ENCODE data around the gene RET. TPM values are rescaled to one million over a fixed set of nuclear protein-coding genes. Genes with fewer than 3 reads are reported as not detected.

The RET gene
- not detected in 2 replicates for total RNA-seq (2014; rRNA removed; shearing (Covaris generic); ENCODE audit: low replicate concordance)

DNA sequence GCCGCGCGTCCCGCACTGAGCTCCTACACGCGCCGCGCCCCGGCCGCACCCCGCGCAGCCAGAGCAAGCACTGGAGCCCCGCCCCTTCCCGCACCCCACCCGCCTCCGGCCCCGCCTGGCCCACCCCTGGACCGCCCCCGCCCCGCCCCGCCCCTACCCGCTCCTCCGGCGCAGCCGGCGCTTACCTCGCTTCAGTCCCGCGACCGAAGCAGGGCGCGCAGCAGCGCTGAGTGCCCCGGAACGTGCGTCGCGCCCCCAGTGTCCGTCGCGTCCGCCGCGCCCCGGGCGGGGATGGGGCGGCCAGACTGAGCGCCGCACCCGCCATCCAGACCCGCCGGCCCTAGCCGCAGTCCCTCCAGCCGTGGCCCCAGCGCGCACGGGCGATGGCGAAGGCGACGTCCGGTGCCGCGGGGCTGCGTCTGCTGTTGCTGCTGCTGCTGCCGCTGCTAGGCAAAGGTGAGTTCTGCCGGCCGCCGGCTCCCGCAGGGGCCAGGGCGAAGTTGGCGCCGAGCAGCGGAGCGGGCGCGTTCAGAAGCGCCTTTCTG, at the start of gene RET:
Gene RET, plus strand, starts transcription at position 194 of the 545 bp plus-strand sequence. Its CDS starts 190 bp downstream, at position 384.
- DNase-seq = no peak
- H3K79me2 ChIP-seq (ENCODE audit: low read length) = no peaks in the 10 kb centered on the region
- no peak within 1 kb of the TSS for H3K4me2 ChIP-seq (ENCODE audit: low read depth, low read length, poor library complexity, severe bottlenecking)
- no peaks in the 10 kb centered on the region for H3K9me2 ChIP-seq (replicated peaks; ENCODE audit: insufficient read depth, low read length)
- H3K27me3 ChIP-seq (ENCODE audit: low read length) = no peaks in the 10 kb centered on the region
- no peak within 1 kb of the TSS for H3K9ac ChIP-seq (ENCODE audit: low read length)
- no peaks in the 10 kb centered on the region for H3K36me3 ChIP-seq (ENCODE audit: insufficient read depth, low read length)
- H3K9me3 ChIP-seq (ENCODE audit: low read length) = no peaks in the 10 kb centered on the region
- no peak within 1 kb of the TSS for H3K4me3 ChIP-seq (ENCODE audit: low read length)
- no peak within 1 kb of the TSS for H3K27ac ChIP-seq (ENCODE audit: low read length)
- H3K4me1 ChIP-seq (ENCODE audit: low read length) = no peaks in the 10 kb centered on the region
- H2AFZ ChIP-seq (ENCODE audit: low read length) = no peak within 1 kb of the TSS
- H4K20me1 ChIP-seq (ENCODE audit: insufficient read depth, low read depth, low read length) = no peaks in the 10 kb centered on the region; the same call in 1 of the 2 replicates

DNA sequence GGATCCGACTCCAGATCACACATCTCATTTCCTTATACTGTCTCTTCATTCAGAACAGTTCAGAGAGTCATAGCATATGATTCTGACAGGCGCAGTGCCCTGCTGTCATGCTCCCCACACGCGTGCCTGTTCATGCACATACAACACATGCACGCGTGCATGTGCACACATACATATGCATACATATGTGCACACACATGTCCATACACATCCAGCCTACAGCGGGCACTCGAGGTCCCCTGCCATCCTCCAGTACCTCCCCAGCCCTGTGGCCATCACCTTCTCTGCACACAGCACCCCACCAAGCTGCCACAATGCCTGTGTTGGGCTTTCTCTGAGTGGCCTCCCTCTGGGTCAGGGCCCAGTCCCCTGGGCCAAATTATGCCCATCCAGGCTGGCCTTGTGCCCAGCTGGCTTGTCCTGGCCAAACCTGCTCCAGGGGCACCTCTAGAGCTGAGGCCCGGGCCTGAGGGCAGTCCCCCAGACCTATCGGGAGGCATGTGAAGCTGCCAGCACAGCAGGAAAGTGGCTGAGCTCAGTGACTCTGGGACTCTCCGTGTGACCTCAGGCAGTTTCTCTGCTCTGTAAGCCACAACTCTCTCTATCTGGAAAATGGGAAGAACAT, 49.4 kb upstream of the RET start:
- H3K4me2 ChIP-seq (ENCODE audit: low read depth, low read length, poor library complexity, severe bottlenecking) = no peak overlapping the region
- H3K4me1 ChIP-seq (ENCODE audit: low read length) = no peaks in the 10 kb centered on the region
- no peak overlapping the region for H3K27ac ChIP-seq (ENCODE audit: low read length)
- no peak overlapping the region for H2AFZ ChIP-seq (ENCODE audit: low read length)
- H3K9ac ChIP-seq (ENCODE audit: low read length) = no peak overlapping the region
- H3K79me2 ChIP-seq (ENCODE audit: low read length) = no peaks in the 10 kb centered on the region
- H3K9me2 ChIP-seq (replicated peaks; ENCODE audit: insufficient read depth, low read length) = no peaks in the 10 kb centered on the region
- H3K27me3 ChIP-seq (ENCODE audit: low read length) = no peaks in the 10 kb centered on the region
- peaks cover 4% of the 10 kb centered on the region; the same call in 1 of the 2 replicates for H3K9me3 ChIP-seq (ENCODE audit: low read length)
- no peaks in the 10 kb centered on the region for H3K36me3 ChIP-seq (ENCODE audit: insufficient read depth, low read length)
- H3K4me3 ChIP-seq (ENCODE audit: low read length) = no peak overlapping the region
- DNase-seq = no peak
- H4K20me1 ChIP-seq (ENCODE audit: insufficient read depth, low read depth, low read length) = no peaks in the 10 kb centered on the region

- H3K27me3 ChIP-seq (ENCODE audit: low read length) = no peaks in the 10 kb centered on the region
- no peaks in the 10 kb centered on the region for H3K4me1 ChIP-seq (ENCODE audit: low read length)
- no peaks in the 10 kb centered on the region for H3K79me2 ChIP-seq (ENCODE audit: low read length)
- no peaks in the 10 kb centered on the region for H3K9me2 ChIP-seq (replicated peaks; ENCODE audit: insufficient read depth, low read length)
- no peak for DNase-seq
- H3K4me3 ChIP-seq (ENCODE audit: low read length) = no peak overlapping the region
- no peak overlapping the region for H3K4me2 ChIP-seq (ENCODE audit: low read depth, low read length, poor library complexity, severe bottlenecking)
- H2AFZ ChIP-seq (ENCODE audit: low read length) = no peak overlapping the region
- no peak overlapping the region for H3K9ac ChIP-seq (ENCODE audit: low read length)
- H3K36me3 ChIP-seq (ENCODE audit: insufficient read depth, low read length) = no peaks in the 10 kb centered on the region
- H3K9me3 ChIP-seq (ENCODE audit: low read length) = peaks cover 7% of the 10 kb centered on the region; the same call in 1 of the 2 replicates
- no peaks in the 10 kb centered on the region for H4K20me1 ChIP-seq (ENCODE audit: insufficient read depth, low read depth, low read length)
- H3K27ac ChIP-seq (ENCODE audit: low read length) = no peak overlapping the region
Observed at GRCh38 chr10:43028143-43028542, 48.7 kb upstream of the RET start.

DNA sequence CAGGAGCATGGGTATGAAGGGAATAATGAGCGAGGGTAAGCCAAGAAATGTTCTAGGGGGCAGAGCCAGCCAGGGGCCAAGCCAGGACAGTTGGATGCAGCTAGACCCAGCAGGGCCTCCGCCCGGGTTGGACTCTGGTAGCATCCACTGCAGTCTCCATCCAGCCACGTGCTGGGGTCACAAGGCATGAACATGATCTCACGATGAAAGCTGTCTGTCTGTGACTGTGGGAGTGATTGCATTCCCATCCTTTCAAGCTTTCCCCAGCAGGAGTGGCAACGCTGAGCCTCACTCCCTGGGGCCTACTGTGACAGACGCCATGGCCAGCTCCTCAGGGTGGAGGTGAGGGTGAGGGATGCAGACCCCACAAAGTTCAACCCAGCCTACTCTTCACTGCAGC, 47.8 kb upstream of the RET start:
- H3K9me3 ChIP-seq (ENCODE audit: low read length) = peaks cover 9% of the 10 kb centered on the region; the same call in 1 of the 2 replicates
- no peaks in the 10 kb centered on the region for H3K9me2 ChIP-seq (replicated peaks; ENCODE audit: insufficient read depth, low read length)
- H3K27ac ChIP-seq (ENCODE audit: low read length) = no peak overlapping the region
- H3K27me3 ChIP-seq (ENCODE audit: low read length) = no peaks in the 10 kb centered on the region
- H3K4me1 ChIP-seq (ENCODE audit: low read length) = no peaks in the 10 kb centered on the region
- no peak overlapping the region for H3K9ac ChIP-seq (ENCODE audit: low read length)
- DNase-seq = no peak
- no peak overlapping the region for H3K4me3 ChIP-seq (ENCODE audit: low read length)
- H4K20me1 ChIP-seq (ENCODE audit: insufficient read depth, low read depth, low read length) = no peaks in the 10 kb centered on the region
- no peaks in the 10 kb centered on the region for H3K36me3 ChIP-seq (ENCODE audit: insufficient read depth, low read length)
- H3K79me2 ChIP-seq (ENCODE audit: low read length) = no peaks in the 10 kb centered on the region
- H2AFZ ChIP-seq (ENCODE audit: low read length) = no peak overlapping the region
- H3K4me2 ChIP-seq (ENCODE audit: low read depth, low read length, poor library complexity, severe bottlenecking) = no peak overlapping the region

GRCh38 chr10:43032613-43033012, 44.3 kb upstream of the RET start:
- H3K4me1 ChIP-seq (ENCODE audit: low read length) = no peaks in the 10 kb centered on the region
- H3K9me2 ChIP-seq (replicated peaks; ENCODE audit: insufficient read depth, low read length) = no peaks in the 10 kb centered on the region
- H3K9me3 ChIP-seq (ENCODE audit: low read length) = peaks cover 9% of the 10 kb centered on the region; the same call in 1 of the 2 replicates
- no peak overlapping the region for H3K9ac ChIP-seq (ENCODE audit: low read length)
- no peaks in the 10 kb centered on the region for H4K20me1 ChIP-seq (ENCODE audit: insufficient read depth, low read depth, low read length)
- H3K79me2 ChIP-seq (ENCODE audit: low read length) = no peaks in the 10 kb centered on the region
- H3K4me2 ChIP-seq (ENCODE audit: low read depth, low read length, poor library complexity, severe bottlenecking) = no peak overlapping the region
- H3K27ac ChIP-seq (ENCODE audit: low read length) = no peak overlapping the region
- no peaks in the 10 kb centered on the region for H3K27me3 ChIP-seq (ENCODE audit: low read length)
- DNase-seq = no peak
- no peak overlapping the region for H3K4me3 ChIP-seq (ENCODE audit: low read length)
- no peak overlapping the region for H2AFZ ChIP-seq (ENCODE audit: low read length)
- H3K36me3 ChIP-seq (ENCODE audit: insufficient read depth, low read length) = no peaks in the 10 kb centered on the region

DNA sequence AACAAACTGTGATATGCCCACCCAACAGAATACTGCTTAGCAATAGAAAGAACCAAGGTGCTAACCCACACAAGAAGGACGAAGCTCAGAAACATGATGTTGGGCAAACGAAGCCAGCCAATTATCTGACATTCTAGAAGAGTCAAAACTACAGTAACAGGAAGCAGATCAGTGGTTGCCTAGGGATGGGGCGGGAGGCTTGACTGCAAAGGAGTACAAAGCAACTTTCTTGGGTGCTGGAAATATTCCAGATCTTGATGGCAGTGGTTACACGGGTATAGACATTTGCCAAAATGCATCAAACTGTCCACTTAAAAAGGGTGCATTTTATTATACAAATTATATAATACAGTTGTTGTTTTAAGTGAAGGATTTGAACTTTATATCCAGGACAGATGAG, 41.1 kb upstream of the RET start:
- DNase-seq = no peak
- no peaks in the 10 kb centered on the region for H3K4me1 ChIP-seq (ENCODE audit: low read length)
- H4K20me1 ChIP-seq (ENCODE audit: insufficient read depth, low read depth, low read length) = no peaks in the 10 kb centered on the region
- peaks cover 9% of the 10 kb centered on the region; the same call in 1 of the 2 replicates for H3K9me3 ChIP-seq (ENCODE audit: low read length)
- no peaks in the 10 kb centered on the region for H3K79me2 ChIP-seq (ENCODE audit: low read length)
- H3K27ac ChIP-seq (ENCODE audit: low read length) = no peak overlapping the region
- no peak overlapping the region for H2AFZ ChIP-seq (ENCODE audit: low read length)
- no peaks in the 10 kb centered on the region for H3K27me3 ChIP-seq (ENCODE audit: low read length)
- H3K9me2 ChIP-seq (replicated peaks; ENCODE audit: insufficient read depth, low read length) = no peaks in the 10 kb centered on the region
- H3K4me2 ChIP-seq (ENCODE audit: low read depth, low read length, poor library complexity, severe bottlenecking) = no peak overlapping the region
- no peak overlapping the region for H3K9ac ChIP-seq (ENCODE audit: low read length)
- H3K36me3 ChIP-seq (ENCODE audit: insufficient read depth, low read length) = no peaks in the 10 kb centered on the region
- no peak overlapping the region for H3K4me3 ChIP-seq (ENCODE audit: low read length)

GRCh38 chr10:43036481-43037428, 40.1 kb upstream of the RET start:
- H3K9me3 ChIP-seq (ENCODE audit: low read length) = peaks cover 9% of the 10 kb centered on the region; the same call in 1 of the 2 replicates
- no peaks in the 10 kb centered on the region for H4K20me1 ChIP-seq (ENCODE audit: insufficient read depth, low read depth, low read length)
- H3K9ac ChIP-seq (ENCODE audit: low read length) = no peak overlapping the region
- H3K9me2 ChIP-seq (replicated peaks; ENCODE audit: insufficient read depth, low read length) = no peaks in the 10 kb centered on the region
- H3K36me3 ChIP-seq (ENCODE audit: insufficient read depth, low read length) = no peaks in the 10 kb centered on the region
- H3K27me3 ChIP-seq (ENCODE audit: low read length) = no peaks in the 10 kb centered on the region
- no peak overlapping the region for H3K27ac ChIP-seq (ENCODE audit: low read length)
- H3K4me2 ChIP-seq (ENCODE audit: low read depth, low read length, poor library complexity, severe bottlenecking) = no peak overlapping the region
- no peak overlapping the region for H2AFZ ChIP-seq (ENCODE audit: low read length)
- DNase-seq = no peak
- no peaks in the 10 kb centered on the region for H3K4me1 ChIP-seq (ENCODE audit: low read length)
- H3K79me2 ChIP-seq (ENCODE audit: low read length) = no peaks in the 10 kb centered on the region
- H3K4me3 ChIP-seq (ENCODE audit: low read length) = no peak overlapping the region

- Histone ChIP-seq H3K9ac (ENCODE audit: low read length) (no peak overlapping the region), H3K27ac (ENCODE audit: low read length) (no peak overlapping the region), H4K20me1 (ENCODE audit: insufficient read depth, low read depth, low read length) (no peaks in the 10 kb centered on the region), H3K9me2 (replicated peaks; ENCODE audit: insufficient read depth, low read length) (no peaks in the 10 kb centered on the region), H3K4me1 (ENCODE audit: low read length) (no peaks in the 10 kb centered on the region), H3K79me2 (ENCODE audit: low read length) (no peaks in the 10 kb centered on the region), H2AFZ (ENCODE audit: low read length) (no peak overlapping the region), H3K9me3 (ENCODE audit: low read length) (peaks cover 5% of the 10 kb centered on the region; the same call in 1 of the 2 replicates), H3K4me3 (ENCODE audit: low read length) (no peak overlapping the region), H3K36me3 (ENCODE audit: insufficient read depth, low read length) (no peaks in the 10 kb centered on the region), H3K4me2 (ENCODE audit: low read depth, low read length, poor library complexity, severe bottlenecking) (no peak overlapping the region), H3K27me3 (ENCODE audit: low read length) (no peaks in the 10 kb centered on the region)
- DNase-seq = no peak
Observed at GRCh38 chr10:43037440-43037839, 39.4 kb upstream of the RET start.

All from Karpas-422 (cell line).